ENCODE data around the gene VDAC1.
"Not testable (repeated sequence)": the region's sequence is repeated elsewhere in the genome, so short reads cannot be mapped to it uniquely, and the experiment has no call there.

VDAC1 gene

GRCh38 chr5:133994297-133994989 lies 10.3 kb downstream of the VDAC1 start:
- no peak for DNase-seq

GRCh38 chr5:133993185-133993936 lies 11.4 kb downstream of the VDAC1 start:
- no peak for DNase-seq

DNA sequence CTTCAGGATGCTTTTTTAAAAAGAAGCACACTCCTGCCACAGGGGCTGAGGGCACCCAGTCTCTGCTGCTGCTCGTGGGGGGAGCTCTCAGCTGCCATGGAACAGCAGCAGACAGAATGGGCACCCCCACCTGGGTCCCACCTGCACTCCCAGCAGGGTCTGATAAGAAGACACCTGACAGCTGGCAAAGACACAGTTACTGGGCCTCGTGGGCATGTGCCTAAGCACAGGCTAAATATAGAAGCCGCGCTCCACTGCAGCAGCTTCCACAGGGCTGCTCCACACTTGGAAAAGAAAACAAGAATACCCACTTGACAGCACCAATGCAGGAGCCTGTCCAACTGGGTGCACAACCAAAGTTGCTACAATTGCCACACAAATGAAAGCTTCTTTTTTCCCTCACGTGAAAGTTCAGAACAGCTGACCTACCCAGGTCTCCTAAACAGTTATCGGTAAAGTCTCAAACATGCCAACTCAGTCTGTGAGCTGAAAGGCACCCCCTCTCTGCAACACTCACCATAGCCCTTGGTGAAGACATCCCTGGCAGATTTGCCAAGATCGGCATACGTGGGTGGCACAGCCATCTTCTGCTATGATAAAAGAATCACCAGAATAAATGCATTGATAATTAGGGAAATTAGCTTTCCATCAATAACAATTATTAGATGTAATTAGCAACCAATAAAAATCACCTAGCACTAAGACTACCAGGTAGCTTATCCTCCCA lies 12.2 kb downstream of the VDAC1 start:
- DNase-seq, result no peak

DNA sequence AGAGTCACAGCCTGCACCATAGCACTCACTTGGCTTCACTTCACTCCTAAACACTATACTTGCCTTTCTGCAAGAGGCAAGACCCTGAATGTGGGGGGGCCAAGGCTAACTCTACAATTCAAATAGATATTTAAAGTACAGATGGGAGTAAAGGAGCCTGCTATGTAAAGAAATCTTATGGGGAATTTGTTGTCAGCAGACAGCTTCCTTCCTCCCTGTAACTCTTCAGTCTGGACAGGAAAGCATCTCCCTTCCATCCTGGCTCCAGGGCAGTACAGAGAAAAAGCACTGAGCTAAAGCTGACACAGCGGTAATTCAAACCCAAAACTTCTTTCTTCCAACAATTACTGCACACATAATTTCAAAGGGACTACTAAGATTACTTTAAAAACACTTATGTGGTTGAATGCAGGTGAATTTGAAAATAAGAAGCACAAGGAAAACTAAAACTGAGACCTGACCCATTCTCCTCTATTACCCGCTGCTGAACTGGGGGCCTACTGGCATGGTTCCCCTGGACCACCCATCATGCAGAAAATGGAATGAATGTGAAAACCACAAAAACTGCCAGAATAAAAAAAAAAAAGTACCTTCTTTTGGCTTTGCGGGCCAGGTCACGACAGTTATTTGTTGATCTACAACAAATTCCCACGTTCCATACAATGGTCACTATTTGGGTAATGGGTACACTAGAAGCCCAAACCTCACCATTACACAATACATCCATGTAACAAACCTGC lies 13.4 kb downstream of the VDAC1 start:
- DNase-seq, result no peak

DNA sequence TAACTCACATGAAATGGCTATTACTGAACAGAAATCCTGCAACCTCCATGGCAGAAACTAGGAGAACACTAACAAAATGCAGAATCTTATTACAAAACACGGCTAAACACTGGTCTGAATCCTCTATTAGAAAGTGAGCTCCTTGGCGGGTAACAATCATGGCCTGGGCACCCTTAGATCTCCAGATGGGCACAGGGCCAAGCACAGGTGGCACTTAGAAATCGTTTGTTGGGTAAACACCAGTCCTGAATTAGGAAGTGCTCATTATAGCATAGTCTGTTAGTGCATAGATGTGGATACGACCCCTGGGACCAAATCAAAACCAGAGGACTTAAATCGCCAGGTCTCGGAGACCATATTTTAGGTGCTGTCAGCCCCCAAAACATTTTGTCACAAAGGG lies 14.4 kb downstream of the VDAC1 start:
- DNase-seq, result no peak

DNA sequence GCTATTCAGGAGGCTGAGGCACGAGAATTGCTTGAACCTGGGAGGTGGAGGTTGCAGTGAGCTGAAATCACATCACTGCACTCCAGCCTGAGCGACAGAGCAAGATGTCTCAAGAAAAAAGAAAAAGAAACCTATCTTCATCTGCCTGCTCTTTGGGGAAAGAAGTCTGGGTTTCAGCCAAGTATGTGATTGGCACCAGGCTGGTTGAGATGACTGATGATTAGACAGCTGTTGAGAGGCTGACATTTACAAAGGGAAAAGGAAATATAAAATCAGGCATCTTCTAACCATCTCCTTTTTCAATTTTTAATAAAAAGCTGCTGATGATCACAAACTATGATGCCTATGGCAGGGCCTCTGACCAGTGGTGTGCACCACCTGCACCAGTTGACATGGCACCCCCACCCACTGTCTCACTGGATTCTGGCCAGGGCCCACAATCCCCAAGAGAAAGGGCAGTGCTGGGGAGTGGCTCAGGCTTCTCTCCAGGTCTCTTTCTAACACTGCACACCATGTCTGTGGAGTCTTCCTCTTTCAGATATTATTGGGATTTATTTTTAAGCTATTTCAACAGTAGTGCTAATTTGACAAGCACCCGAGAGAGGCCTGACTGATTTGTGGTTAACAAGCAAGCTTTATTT lies 19.1 kb downstream of the VDAC1 start:
- DNase-seq, result no peak

- DNase-seq, result no peak
Measured at GRCh38 chr5:133983674-133984073, 21.1 kb downstream of the VDAC1 start.

DNA sequence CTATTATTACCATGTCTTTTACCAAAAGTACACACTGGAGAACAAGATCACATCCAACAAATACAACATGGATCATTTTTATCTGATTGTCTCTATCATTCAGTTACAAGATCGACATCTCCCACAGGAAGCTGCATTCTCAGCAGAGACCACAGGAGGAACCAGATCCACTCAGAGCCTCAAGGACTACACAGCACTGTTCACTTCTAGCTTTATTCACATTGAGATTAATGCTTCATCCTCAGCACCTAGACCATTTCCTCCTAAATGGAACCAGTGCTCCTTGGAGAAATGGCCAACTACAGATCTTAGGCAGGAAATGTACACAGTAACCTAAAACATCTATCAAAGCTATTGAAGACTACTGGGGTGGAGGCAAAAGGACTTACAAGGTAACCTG lies 23.1 kb downstream of the VDAC1 start:
- DNase-seq, result no peak

DNA sequence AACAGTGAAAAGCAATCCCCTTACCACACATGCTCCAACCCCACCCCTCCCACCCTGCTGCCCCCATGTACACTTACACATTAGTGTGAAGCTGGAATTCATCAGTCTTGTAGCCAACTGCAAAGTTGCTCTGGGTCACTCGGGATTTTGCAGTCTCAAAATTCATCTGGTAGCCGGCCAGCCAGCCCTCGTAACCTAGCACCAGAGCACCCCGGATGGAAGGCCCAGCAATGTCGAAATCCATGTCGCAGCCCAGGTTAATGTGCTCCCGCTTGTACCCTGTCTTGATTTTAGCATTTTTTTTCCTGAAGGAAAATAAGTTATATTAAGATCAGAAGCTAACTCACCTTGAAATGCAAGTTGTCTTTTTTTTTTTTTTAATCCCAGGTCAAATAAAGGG lies 24.1 kb downstream of the VDAC1 start:
- no peak for DNase-seq

- DNase-seq, result no peak
Measured at GRCh38 chr5:133978943-133979342, 25.8 kb downstream of the VDAC1 start.

GRCh38 chr5:133977858-133978257 lies 26.9 kb downstream of the VDAC1 start:
- no peak for DNase-seq

- DNase-seq, result peak in 1 of 2 experiments; percentile 21
Measured at GRCh38 chr5:133977161-133977787, 27.5 kb downstream of the VDAC1 start.

- not testable (repeated sequence) for DNase-seq
Measured at GRCh38 chr5:133975546-133975945, 29.2 kb downstream of the VDAC1 start.

DNA sequence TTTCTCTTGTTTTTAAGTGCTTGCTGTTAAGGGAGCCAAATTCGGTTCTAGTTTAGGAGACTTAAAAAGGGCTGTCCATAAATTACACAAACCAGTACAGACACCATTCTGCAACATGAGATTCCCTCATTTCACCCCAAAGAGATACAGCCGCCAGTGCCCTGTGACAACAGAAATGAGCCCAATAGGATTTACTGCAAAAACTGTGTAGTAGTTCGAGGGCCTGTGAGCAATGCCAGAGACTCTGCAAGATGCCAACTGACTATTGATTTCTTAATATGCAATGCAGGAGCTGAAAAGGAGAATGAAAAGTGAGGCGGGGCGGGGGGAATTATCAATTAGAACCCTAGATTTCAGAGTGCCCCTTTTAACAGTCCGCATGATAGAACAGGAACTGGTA lies 30.6 kb downstream of the VDAC1 start:
- no peak for DNase-seq

DNA sequence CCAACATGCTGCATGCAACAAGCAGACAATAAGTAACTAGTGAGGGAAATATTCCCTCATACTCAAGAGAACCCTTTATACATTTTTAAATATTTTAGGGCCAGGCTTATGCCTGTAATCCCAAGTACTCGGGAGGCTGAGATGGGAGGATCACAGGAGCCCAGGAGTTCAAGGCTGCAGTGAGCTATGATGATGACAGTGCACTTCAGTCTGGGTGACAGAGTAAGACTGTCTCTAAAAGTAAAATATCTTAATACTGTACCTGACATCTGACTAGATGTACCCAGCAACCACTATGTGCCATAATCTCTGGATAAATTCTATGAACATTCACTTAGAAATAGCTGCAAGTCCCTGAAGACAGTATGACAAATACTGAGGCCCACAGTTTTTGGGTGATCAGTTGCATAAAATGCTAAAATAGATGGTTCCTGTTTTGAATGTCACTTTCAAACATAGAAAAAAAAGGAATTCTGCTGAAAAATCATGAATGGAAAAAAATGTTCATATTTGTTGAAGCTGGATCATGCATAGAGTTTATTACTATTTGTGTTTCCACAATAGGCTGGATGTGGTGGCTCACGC lies 34.4 kb downstream of the VDAC1 start:
- no peak for DNase-seq

GRCh38 chr5:133969654-133970324 lies 35.0 kb downstream of the VDAC1 start:
- DNase-seq, result no peak

DNA sequence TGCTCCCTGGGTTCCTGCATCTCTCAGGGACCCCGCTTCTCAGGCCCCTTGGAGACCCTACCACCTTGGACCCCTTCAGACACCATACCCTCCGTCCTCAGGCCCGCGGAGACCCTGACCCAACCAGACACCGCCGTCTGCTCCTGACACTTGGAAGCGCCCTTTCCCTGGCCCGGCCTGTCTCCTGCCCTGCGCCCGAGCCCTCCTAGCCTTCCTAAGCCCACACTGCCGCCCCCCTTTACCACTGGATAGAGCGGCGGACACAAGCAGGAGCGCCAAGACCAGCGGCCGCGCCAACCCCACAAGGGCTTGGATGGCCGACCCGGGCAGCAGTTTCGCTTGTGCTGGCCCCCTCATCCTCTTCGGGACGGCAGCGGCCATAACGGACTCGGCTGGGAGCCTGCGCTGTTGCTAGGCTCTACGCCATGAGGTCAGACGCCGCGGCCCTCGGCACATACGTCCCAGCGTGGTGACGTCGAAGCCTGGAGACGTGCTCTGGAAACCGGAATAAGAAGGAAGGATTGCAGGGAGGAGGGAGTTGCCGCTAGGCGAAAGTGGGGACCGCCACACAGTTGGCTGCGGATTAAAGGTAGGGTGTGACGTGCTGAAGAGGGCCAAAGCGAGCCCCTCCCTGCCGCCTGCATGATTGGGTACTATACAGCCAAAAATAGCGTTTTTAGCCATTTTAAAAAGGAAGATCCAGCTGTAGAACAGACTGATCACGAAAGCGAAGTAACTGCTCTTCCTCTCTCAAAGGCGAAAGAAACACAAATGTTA lies 36.4 kb downstream of the VDAC1 start, which contains the start of gene C5orf15:
Gene C5orf15, minus strand, starts transcription at position 422 of the 777 bp plus-strand sequence. Its CDS starts 41 bp downstream, at position 381.
- peak; percentile 63 to 86 for DNase-seq

GRCh38 chr5:133967698-133968203 lies 37.0 kb downstream of the VDAC1 start:
- no peak for DNase-seq

DNA sequence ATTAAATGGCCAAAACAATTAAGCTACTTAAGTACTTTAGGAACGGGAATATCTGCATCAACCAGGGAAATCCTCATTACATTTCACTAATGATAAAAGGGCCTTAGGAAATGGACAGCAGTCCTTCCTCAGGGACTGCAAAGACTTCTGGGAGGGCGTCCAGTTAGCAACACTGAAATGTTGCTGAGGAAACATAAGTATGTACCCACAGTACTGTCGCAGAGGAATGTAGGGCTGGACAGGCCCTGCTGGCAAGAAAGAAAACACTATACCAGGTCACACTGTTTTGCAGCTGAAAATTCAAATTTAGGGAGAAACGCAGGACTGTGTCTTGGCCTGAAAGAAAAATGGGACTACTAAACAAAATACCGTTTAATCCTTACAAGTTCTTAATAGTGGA lies 37.7 kb downstream of the VDAC1 start:
- DNase-seq, result no peak

GRCh38 chr5:133966090-133966489 lies 38.7 kb downstream of the VDAC1 start:
- DNase-seq, result no peak

Measured in NCI-H187 (cell line).